GM12878 (cell line): Measurements from ENCODE around the gene LYRM4. TPM values are rescaled to one million over a fixed set of nuclear protein-coding genes. Genes with fewer than 3 reads are reported as not detected.

Experiments used
- ATAC-seq: fragments of 200-7000 bp; cut with Tn5 transposase; 3 replicates; pipeline ENCODE4 v1.9.1; 2020; ENCODE audit warnings: mild to moderate bottlenecking, moderate library complexity
- BruUV-seq: library from RNA; stranded (reverse); fragments of 400-500 nt; replicated peaks from 2 replicates; lab custom pipeline; 2021; lab: Mats Ljungman, UMichigan
- CTCF ChIA-PET: fragments of 300-600 bp; sonication (Branson Sonifier 250); formaldehyde crosslinking; extraction: SDS; loops from one replicate; lab custom pipeline; 2021; ENCODE audit warnings: inconsistent platforms; lab: Yijun Ruan, JAX
- POLR2A ChIA-PET: fragments of 350-600 bp; formaldehyde crosslinking; extraction: SDS; loops from one replicate; lab custom pipeline; 2021; ENCODE audit warnings: inconsistent platforms; lab: Charles Lee
- RAD21 ChIA-PET: fragments of 300-600 bp; sonication (Branson Sonifier 250); formaldehyde crosslinking; loops from one replicate; lab custom pipeline; 2023; ENCODE audit warnings: antibody characterized with exemption; ENCODE audit not compliant: unreplicated experiment; lab: Charles Lee
- SMC1A ChIA-PET: fragments of 300-600 bp; sonication (Branson Sonifier 250); formaldehyde crosslinking; loops from one replicate; lab custom pipeline; 2023; ENCODE audit not compliant: unreplicated experiment, uncharacterized antibody; lab: Charles Lee
- DNase-seq: peaks from one replicate; pipeline ENCODE4 v3.0.0-alpha.2; 2011; ENCODE audit warnings: low read depth, low spot score
- FAIRE-seq: peaks from 3 replicates; lab custom pipeline; 2011; peaks lifted over from hg19 to GRCh38; lab: Jason Lieb, UNC
- H2AFZ ChIP-seq: 2 replicates; pipeline ENCODE4 v1.6.0; 2011; ENCODE audit warnings: low read depth, low read length, control low read depth; ENCODE audit not compliant: control insufficient read depth
- H3K27ac ChIP-seq: 2 replicates; pipeline ENCODE4 v1.5.1; 2011; ENCODE audit warnings: control low read depth; ENCODE audit not compliant: control insufficient read depth, insufficient read depth
- H3K27me3 ChIP-seq, 2 experiments: replicated peaks in 1 of 2; 2 replicates each; pipeline versions ENCODE4 v1.6.0 to v1.6.1; 2011; ENCODE audit warnings: low read length in 1 of 2; ENCODE audit not compliant: control insufficient read depth in 2 of 2, insufficient read depth in 2 of 2
- H3K36me3 ChIP-seq, 2 experiments: 2 replicates each; pipeline ENCODE4 v1.5.1; 2011; ENCODE audit warnings: low read length in 1 of 2; ENCODE audit not compliant: control insufficient read depth in 2 of 2, insufficient read depth in 2 of 2
- H3K4me1 ChIP-seq: 2 replicates; pipeline ENCODE4 v1.6.1; 2011; ENCODE audit warnings: mild to moderate bottlenecking, low read length, moderate library complexity, mixed read lengths; ENCODE audit not compliant: control insufficient read depth, insufficient read depth
- H3K4me2 ChIP-seq: 2 replicates; pipeline ENCODE4 v1.6.0; 2011; ENCODE audit warnings: control low read depth; ENCODE audit not compliant: control insufficient read depth, insufficient read depth
- H3K4me3 ChIP-seq: fragments of 200-600 bp; sonication (generic); 2 replicates; pipeline ENCODE4 v1.5.1; 2016
- H3K79me2 ChIP-seq: 2 replicates; pipeline ENCODE4 v1.6.0; 2011; ENCODE audit warnings: low read length; ENCODE audit not compliant: control insufficient read depth, insufficient read depth
- H3K9ac ChIP-seq: 2 replicates; pipeline ENCODE4 v1.8.0; 2011; ENCODE audit warnings: low read length, control low read depth, mixed read lengths; ENCODE audit not compliant: control insufficient read depth, insufficient read depth
- H3K9me3 ChIP-seq: replicated peaks from 3 replicates; pipeline ENCODE4 v1.5.1; 2011; ENCODE audit warnings: mild to moderate bottlenecking, low read length; ENCODE audit not compliant: control insufficient read depth, insufficient read depth
- H4K20me1 ChIP-seq: 2 replicates; pipeline ENCODE4 v1.6.0; 2011; ENCODE audit not compliant: control insufficient read depth, insufficient read depth
- ASH2L ChIP-seq: fragments of 300-600, 200-600 bp; sonication (generic); IDR thresholded peaks from 2 replicates; pipeline ENCODE4 v1.6.1; 2017; ENCODE audit warnings: low read depth, mild to moderate bottlenecking, borderline replicate concordance
- ATF3 ChIP-seq: IDR thresholded peaks from 2 replicates; pipeline ENCODE4 v1.6.1; 2011; ENCODE audit warnings: low read depth, mild to moderate bottlenecking, low read length, moderate library complexity, borderline replicate concordance; ENCODE audit errors: extremely low read depth
- CEBPB ChIP-seq, 2 experiments: fragments of 150-350 bp in 1 of 2; IDR thresholded peaks; 2 replicates each; pipeline ENCODE4 v1.6.1; 2012 to 2014; ENCODE audit warnings: low read depth in 2 of 2, low read length in 2 of 2, borderline replicate concordance in 1 of 2, inconsistent platforms in 1 of 2
- CUX1 ChIP-seq: IDR thresholded peaks from 2 replicates; pipeline ENCODE4 v1.6.1; 2012; ENCODE audit warnings: improper control_type of control experiment, low read depth, low read length; ENCODE audit not compliant: insufficient replicate concordance
- DPF2 ChIP-seq: fragments of 450-650 bp; IDR thresholded peaks from 2 replicates; pipeline ENCODE4 v1.6.1; 2017; ENCODE audit warnings: mild to moderate bottlenecking
- FOS ChIP-seq: IDR thresholded peaks from 3 replicates; pipeline ENCODE4 v1.6.1; 2011; ENCODE audit warnings: borderline replicate concordance; ENCODE audit not compliant: insufficient read length; ENCODE audit errors: extremely low read depth
- MLLT1 ChIP-seq: fragments of 450-650 bp; IDR thresholded peaks from 2 replicates; pipeline ENCODE4 v1.6.1; 2016; ENCODE audit warnings: mild to moderate bottlenecking
- NR2F1 ChIP-seq: fragments of 450-650 bp; conservative IDR thresholded peaks from 2 replicates; pipeline ENCODE4 v1.6.1; 2017; ENCODE audit warnings: mild to moderate bottlenecking
- TCF7 ChIP-seq: IDR thresholded peaks from 2 replicates; pipeline ENCODE4 v1.6.1; 2014; ENCODE audit warnings: antibody characterized with exemption, borderline replicate concordance
- WRNIP1 ChIP-seq: IDR thresholded peaks from 2 replicates; pipeline ENCODE4 v1.6.1; 2011; ENCODE audit warnings: low read depth, low read length, improper control_type of control experiment, borderline replicate concordance
- YBX1 ChIP-seq: fragments of 450-650 bp; IDR thresholded peaks from 2 replicates; pipeline ENCODE4 v1.6.1; 2016; ENCODE audit warnings: antibody characterized with exemption
- ZNF24 ChIP-seq: fragments of 450-650 bp; IDR thresholded peaks from 2 replicates; pipeline ENCODE4 v1.6.1; 2017; ENCODE audit warnings: antibody characterized with exemption, mild to moderate bottlenecking
- WGBS: methylation state at CpG from one replicate; pipeline ENCODE4 v1.1.6; 2016; ENCODE audit warnings: low lambda C conversion rate; ENCODE audit not compliant: insufficient replicate concordance, insufficient coverage; ENCODE audit errors: missing lambda C conversion rate; 5-methylcytosine and 5-hydroxymethylcytosine counted together
- in situ Hi-C: fragments of 300-500 bp; cut with MboI; formaldehyde crosslinking; loops from 9 replicates; pipeline ENCODE4 v1.14.3; 2018; ENCODE audit warnings: mixed read lengths
- intact Hi-C: fragments of 100-400 bp; cut with micrococcal nuclease; formaldehyde crosslinking; loops from one replicate; pipeline ENCODE4 v1.14.2; 2022; ENCODE audit not compliant: unreplicated experiment
- polyA plus RNA-seq, 11 experiments: library from polyadenylated mRNA; depleted of rRNA in 4 of 11; unstranded in 6 of 11; stranded (reverse) in 5 of 11; fragments of >200 nt; fragmentation: Nextera tagmentation in 4 of 11; fragmentation: Illumina TruSeq in 1 of 11; extraction: Ambion mirVana in 4 of 11; extraction: Trizol in 1 of 11; gene quantifications; 1 replicate in 1 of 11; 2 replicates in 10 of 11; pipeline versions ENCODE4 v1.2.1 to v1.2.3, GENCODE V29; 2011 to 2016; ENCODE audit warnings: inconsistent platforms in 2 of 11, missing spikeins in 2 of 11, low read depth in 1 of 11
- total RNA-seq, 4 experiments: library from RNA; depleted of rRNA in 3 of 4; stranded (reverse); fragments of >200 nt in 3 of 4; fragmentation: Illumina TruSeq in 1 of 4; extraction: Trizol in 1 of 4; gene quantifications; 2 replicates each; pipeline versions ENCODE4 v1.2.1 to v1.2.3, GENCODE V29; 2013 to 2021

The LYRM4 gene
- total and polyA plus RNA-seq, 10 of the 15 experiments (the other 5 are each of a cell fraction or from before 2014, with no cell fraction given), result 32.7 to 66.8 (median 44.0) TPM

- BruUV-seq, result no TSS peak
- ChIA-PET POLR2A (interaction anchor here (0.8 to 1.5 kb wide), 2 partner anchors 13 to 14 kb away, joined by 4 to 6 read pairs; no protein-coding TSS in a partner anchor), CTCF (interaction anchor here (2.2 to 3.9 kb wide), 2 partner anchors 11 to 20 kb away, joined by 9 to 21 read pairs; no protein-coding TSS in a partner anchor), SMC1A (interaction anchor here (0.8 kb wide), 1 partner anchor 19 kb away, joined by 4 read pairs; no protein-coding TSS in a partner anchor)
- intact Hi-C loops, result no loop called here
- Histone ChIP-seq H2AFZ (no peak overlapping the region), H3K36me3 (no peaks in the 10 kb centered on the region; a peak in 1 of 4 replicates), H3K27me3 (no peaks in the 10 kb centered on the region), H3K4me2 (no peak overlapping the region), H3K4me1 (no peaks in the 10 kb centered on the region), H3K9ac (no peak overlapping the region), H3K27ac (no peak overlapping the region), H4K20me1 (no peaks in the 10 kb centered on the region)
- DNase-seq, result no peak
- over 99% methylated on average over 6 of the region's 6 CpGs for WGBS
- ATAC-seq, result no peak
- no peak for FAIRE-seq
- TF ChIP-seq CEBPB (IDR thresholded peaks at IDR 0.05; ENCODE audit: borderline replicate concordance in 1 of 2, low read depth in 2 of 2, low read length in 2 of 2) (no peak), MLLT1 (no peak), YBX1 (no peak), FOS (no peak), CUX1 (no peak), WRNIP1 (no peak), DPF2 (no peak), NR2F1 (no peak), ZNF24 (no peak), ATF3 (no peak), TCF7 (no peak), ASH2L (no peak)
- TF ChIP-seq, all 136 proteins: peak for 0
- in situ Hi-C loops, result no loop called here
- Histone ChIP-seq H3K9me3 (no peaks in the 10 kb centered on the region), H3K4me3 (no peak overlapping the region), H3K79me2 (no peaks in the 10 kb centered on the region)
- RAD21 ChIA-PET, result interaction anchor here (1.5 kb wide), 1 partner anchor 30 kb away, joined by 3 read pairs; no protein-coding TSS in a partner anchor
These were observed 97.5 kb downstream of the LYRM4 start for GRCh38 chr6:5163247-5163646.
